Measurements from ENCODE around the gene PDIA4.
"Not testable (repeated sequence)": the region's sequence is repeated elsewhere in the genome, so short reads cannot be mapped to it uniquely, and the experiment has no call there.

The PDIA4 gene

GRCh38 chr7:149028346-149029109, at the start of gene PDIA4:
TSS of gene PDIA4 (minus strand) at chr7:149028505. CDS start at chr7:149028408, 97 bp downstream.
- DNase-seq = peak; percentile 100

- no peak for DNase-seq
These were observed 49.3 kb upstream of the PDIA4 start for GRCh38 chr7:149077594-149077993.

- DNase-seq = no peak
These were observed 47.0 kb upstream of the PDIA4 start for GRCh38 chr7:149075286-149075685.

- no peak for DNase-seq
These were observed 46.0 kb upstream of the PDIA4 start for GRCh38 chr7:149074116-149074885.

- no peak for DNase-seq
These were observed 44.1 kb upstream of the PDIA4 start for GRCh38 chr7:149072438-149072775.

- peak; percentile 19 for DNase-seq
These were observed 43.5 kb upstream of the PDIA4 start for GRCh38 chr7:149071641-149072437.

- DNase-seq = no peak
These were observed 42.9 kb upstream of the PDIA4 start for GRCh38 chr7:149071182-149071635.

- no peak for DNase-seq
These were observed 42.2 kb upstream of the PDIA4 start for GRCh38 chr7:149070372-149071125.

- no peak for DNase-seq
These were observed 39.6 kb upstream of the PDIA4 start for GRCh38 chr7:149067869-149068268.

- no peak for DNase-seq
These were observed 35.2 kb upstream of the PDIA4 start for GRCh38 chr7:149063476-149063875.

GRCh38 chr7:149062217-149062899, 34.1 kb upstream of the PDIA4 start:
- DNase-seq = not testable (repeated sequence)

- no peak for DNase-seq
These were observed 31.9 kb upstream of the PDIA4 start for GRCh38 chr7:149060156-149060555.

GRCh38 chr7:149053885-149054284, 25.6 kb upstream of the PDIA4 start:
- DNase-seq = no peak

GRCh38 chr7:149053384-149053783, 25.1 kb upstream of the PDIA4 start:
- DNase-seq = no peak

GRCh38 chr7:149050941-149051340, 22.6 kb upstream of the PDIA4 start:
- DNase-seq = no peak

- DNase-seq = no peak
These were observed 20.5 kb upstream of the PDIA4 start for GRCh38 chr7:149048805-149049204.

GRCh38 chr7:149046416-149046815, 18.1 kb upstream of the PDIA4 start:
- DNase-seq = no peak

- DNase-seq = no peak
These were observed 15.6 kb upstream of the PDIA4 start for GRCh38 chr7:149043936-149044335.

GRCh38 chr7:149041350-149041749, 13.0 kb upstream of the PDIA4 start:
- DNase-seq = no peak

- DNase-seq = not testable (repeated sequence)
These were observed 10.3 kb upstream of the PDIA4 start for GRCh38 chr7:149038641-149039040.

- no peak for DNase-seq
These were observed 8.4 kb upstream of the PDIA4 start for GRCh38 chr7:149036676-149037075.

GRCh38 chr7:149031353-149031910, 3.1 kb upstream of the PDIA4 start:
- DNase-seq = no peak
